ENCODE results near the gene NID1. TPM values are rescaled to one million over a fixed set of nuclear protein-coding genes. Genes with fewer than 3 reads are reported as not detected.

The NID1 gene
- total and polyA plus RNA-seq, 9 of the 15 experiments (the other 6 are each of a cell fraction or from before 2014, with no cell fraction given), result 0.22 TPM; not detected in 8

- H3K9ac ChIP-seq (ENCODE audit: insufficient read depth in 1 of 2, low read depth in 2 of 2, low read length in 2 of 2), result no peak overlapping the region
- H3K36me3 ChIP-seq (ENCODE audit: control insufficient read depth, insufficient read depth, low read length), result no peaks in the 10 kb centered on the region
- WGBS (ENCODE audit: insufficient coverage, low coverage, missing lambda C conversion rate), result 3% methylated on average over 4 of the region's 4 CpGs
- ChIA-PET CTCF (ENCODE audit: low intra/inter-chr PET ratio) (no interaction called here), POLR2A (interaction anchor here (0.6 kb wide), 1 partner anchor 718 kb away, joined by 3 read pairs; no protein-coding TSS in a partner anchor)
- FAIRE-seq (no peak), ATAC-seq (no peak), DNase-seq (ENCODE audit: extremely low read depth in 1 of 4, low spot score in 3 of 4) (no peak)
- H3K4me1 ChIP-seq (replicated peaks in 1 of 2; ENCODE audit: control insufficient read depth in 2 of 2, insufficient read depth in 2 of 2, low read length in 2 of 2), result no peaks in the 10 kb centered on the region
- no peaks in the 10 kb centered on the region for H3K79me2 ChIP-seq (ENCODE audit: control insufficient read depth, insufficient read depth, low read length)
- H3K27me3 ChIP-seq (ENCODE audit: control insufficient read depth in 2 of 2, insufficient read depth in 2 of 2, low read length in 2 of 2), result peaks cover 21 to 35% of the 10 kb centered on the region in 2 experiments
- intact Hi-C loops (cut with micrococcal nuclease), result no loop called here
- H3K4me3 ChIP-seq, result no peak overlapping the region
- H3K9me1 ChIP-seq (ENCODE audit: control insufficient read depth, insufficient read depth, low read length), result no peaks in the 10 kb centered on the region
- H3K9me3 ChIP-seq (replicated peaks; ENCODE audit: control insufficient read depth, insufficient read depth, low read depth, low read length), result no peaks in the 10 kb centered on the region
- in situ Hi-C loops (cut with MboI), result no loop called here
- TF ChIP-seq POU5F1 (IDR thresholded peaks at IDR 0.05; ENCODE audit: borderline replicate concordance, low read depth, low read length, partially characterized antibody), result no peak
- no peak for TF ChIP-seq ZNF695 (CRISPR knock-in tag; IDR thresholded peaks at IDR 0.05)
- TF ChIP-seq HMG20B (CRISPR knock-in tag; IDR thresholded peaks at IDR 0.05), result no peak
- no peak for TF ChIP-seq ZNF239 (CRISPR knock-in tag; IDR thresholded peaks at IDR 0.05)
- no peak for TF ChIP-seq CBX3 (IDR thresholded peaks at IDR 0.05; ENCODE audit: borderline replicate concordance in 1 of 2, low read length in 2 of 2)
- TF ChIP-seq YBX1 (IDR thresholded peaks at IDR 0.05), result no peak
- no peak for TF ChIP-seq JUN (IDR thresholded peaks at IDR 0.05; ENCODE audit: borderline replicate concordance, low read depth, low read length)
- no peak for TF ChIP-seq JUN (CRISPR knock-in tag; IDR thresholded peaks at IDR 0.05; ENCODE audit: borderline replicate concordance)
- no peak for TF ChIP-seq POLR2AphosphoS2 (IDR thresholded peaks at IDR 0.05; ENCODE audit: low read length)
- no peak for TF ChIP-seq ZNF445 (CRISPR knock-in tag; IDR thresholded peaks at IDR 0.05; ENCODE audit: low read depth)
- TF ChIP-seq ZNF133 (CRISPR knock-in tag; IDR thresholded peaks at IDR 0.05), result no peak
- H4K20me1 ChIP-seq (replicated peaks; ENCODE audit: control insufficient read depth, insufficient read depth, low read length), result 0 out of 2 replicates have a peak, but pooled peaks cover 5% of the 10 kb centered on the region
- no peak overlapping the region for H2AFZ ChIP-seq (ENCODE audit: low read depth, low read length)
- H3K27ac ChIP-seq (ENCODE audit: extremely low read depth, low read depth, low read length), result no peak overlapping the region
- no peak overlapping the region for H3K4me2 ChIP-seq (ENCODE audit: insufficient read depth, low read length)
- BruUV-seq (replicated peaks), result no TSS peak
Observed at GRCh38 chr1:236075848-236076247, 11.0 kb upstream of the NID1 start.

All from K562 (cell line).